ENCODE measurements around the gene MYO3A. TPM values are rescaled to one million over a fixed set of nuclear protein-coding genes. Genes with fewer than 3 reads are reported as not detected.

Gene MYO3A
- total and polyA plus RNA-seq, 2 of the 4 experiments (the other 2 are of a cell fraction) = not detected

- no peaks in the 10 kb centered on the region for H3K27me3 ChIP-seq (ENCODE audit: control insufficient read depth, insufficient read depth, low read length)
- no peak overlapping the region for H4K91ac ChIP-seq (ENCODE audit: insufficient read depth, low read depth, low read length)
- H3K9me1 ChIP-seq (ENCODE audit: insufficient read depth, low read length) = no peaks in the 10 kb centered on the region
- H3K14ac ChIP-seq (replicated peaks; ENCODE audit: low read depth, low read length) = no peak overlapping the region
- H3K56ac ChIP-seq (ENCODE audit: extremely low read depth, insufficient read depth, low read length) = no peak overlapping the region
- no peaks in the 10 kb centered on the region for H3K36me3 ChIP-seq (ENCODE audit: control insufficient read depth, insufficient read depth, low read length)
- H3K4me1 ChIP-seq (ENCODE audit: control insufficient read depth, insufficient read depth, low read length) = no peaks in the 10 kb centered on the region
- peaks cover 14% of the 10 kb centered on the region for H3K9me3 ChIP-seq (ENCODE audit: control insufficient read depth, insufficient read depth, low read length)
- CTCF ChIA-PET = no interaction called here
- in situ Hi-C loops (cut with MboI; ENCODE audit: low sequenced_read_pairs) (no loop called here), intact Hi-C loops (cut with micrococcal nuclease) (no loop called here), dilution Hi-C loops (cut with HindIII; ENCODE audit: low sequenced_read_pairs, unreplicated experiment) (no loop called here)
- no peak overlapping the region for H4K8ac ChIP-seq (ENCODE audit: low read depth in 2 of 2, low read length in 2 of 2)
- no peaks in the 10 kb centered on the region for H4K20me1 ChIP-seq (ENCODE audit: insufficient read depth, low read length)
- no peak overlapping the region for H3K27ac ChIP-seq (ENCODE audit: insufficient read depth, low read length)
- H2BK15ac ChIP-seq (ENCODE audit: low read depth, low read length) = no peak overlapping the region
- no CpG with 5 or more reads among the region's 3 CpGs for WGBS, 2 experiments (ENCODE audit: extremely low coverage in 2 of 2, insufficient read length in 1 of 2)
- no peak overlapping the region for H3K4ac ChIP-seq (ENCODE audit: low read depth, low read length)
- DNase-seq (no peak), ATAC-seq (ENCODE audit: low read depth) (no peak)
- no peak overlapping the region for H3K4me2 ChIP-seq (ENCODE audit: low read depth, low read length)
- H3K79me1 ChIP-seq (ENCODE audit: low read depth in 1 of 2, low read length in 2 of 2) = no peaks in the 10 kb centered on the region
- H2BK20ac ChIP-seq (ENCODE audit: low read depth, low read length) = no peak overlapping the region
- POLR2A ChIA-PET (ENCODE audit: unreplicated experiment) = no interaction called here
- BruUV-seq (replicated peaks) = no TSS peak
- no peak overlapping the region for H2BK5ac ChIP-seq (ENCODE audit: low read depth, low read length, poor library complexity, severe bottlenecking)
- H3K18ac ChIP-seq (ENCODE audit: low read depth, low read length) = no peak overlapping the region
- no peak overlapping the region for H3K23ac ChIP-seq (ENCODE audit: low read depth, low read length)
- H3K4me3 ChIP-seq (ENCODE audit: insufficient read depth, low read depth, low read length) = no peak overlapping the region
- H3K9ac ChIP-seq (ENCODE audit: low read depth, low read length) = no peak overlapping the region
- H2AK9ac ChIP-seq (replicated peaks; ENCODE audit: low read depth, low read length, poor library complexity) = no peak overlapping the region
- no peak overlapping the region for H2AFZ ChIP-seq (replicated peaks; ENCODE audit: low read length, poor library complexity)
- H2AK5ac ChIP-seq (ENCODE audit: low read depth, low read length) = no peak overlapping the region
- H4K5ac ChIP-seq (ENCODE audit: low read depth, low read length) = no peak overlapping the region
- TF ChIP-seq BHLHE40 (IDR thresholded peaks at IDR 0.05; ENCODE audit: low read depth, low read length) = no peak
- TF ChIP-seq CEBPB (IDR thresholded peaks at IDR 0.05; ENCODE audit: low read depth, low read length) = no peak
- TF ChIP-seq RFX5 (IDR thresholded peaks at IDR 0.05; ENCODE audit: low read depth, low read length) = no peak
- TF ChIP-seq, protein P1, sequence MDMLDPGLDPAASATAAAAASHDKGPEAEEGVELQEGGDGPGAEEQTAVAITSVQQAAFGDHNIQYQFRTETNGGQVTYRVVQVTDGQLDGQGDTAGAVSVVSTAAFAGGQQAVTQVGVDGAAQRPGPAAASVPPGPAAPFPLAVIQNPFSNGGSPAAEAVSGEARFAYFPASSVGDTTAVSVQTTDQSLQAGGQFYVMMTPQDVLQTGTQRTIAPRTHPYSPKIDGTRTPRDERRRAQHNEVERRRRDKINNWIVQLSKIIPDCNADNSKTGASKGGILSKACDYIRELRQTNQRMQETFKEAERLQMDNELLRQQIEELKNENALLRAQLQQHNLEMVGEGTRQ (IDR thresholded peaks at IDR 0.05; ENCODE audit: low read depth, low read length) = no peak
- no peak for TF ChIP-seq NFE2L2 (IDR thresholded peaks at IDR 0.05; ENCODE audit: low read depth, low read length)
- no peak for TF ChIP-seq CTCF (conservative IDR thresholded peaks at IDR 0.05; ENCODE audit: low read depth, low read length)
- TF ChIP-seq MXI1 (IDR thresholded peaks at IDR 0.05; ENCODE audit: borderline replicate concordance, low read depth, low read length) = no peak
- TF ChIP-seq SMC3 (IDR thresholded peaks at IDR 0.05; ENCODE audit: low read depth, low read length) = no peak
- no peak for TF ChIP-seq FOS (IDR thresholded peaks at IDR 0.05; ENCODE audit: low read depth, low read length)
- TF ChIP-seq RCOR1 (IDR thresholded peaks at IDR 0.05; ENCODE audit: insufficient replicate concordance, low read length) = no peak
- TF ChIP-seq CHD1 (IDR thresholded peaks at IDR 0.05; ENCODE audit: low read depth, low read length) = no peak
- TF ChIP-seq ELK1 (IDR thresholded peaks at IDR 0.05; ENCODE audit: borderline replicate concordance, low read depth, low read length) = no peak
- no peak for TF ChIP-seq MAFK (IDR thresholded peaks at IDR 0.05; ENCODE audit: low read depth, low read length)
- TF ChIP-seq MAZ (IDR thresholded peaks at IDR 0.05; ENCODE audit: borderline replicate concordance, low read depth, low read length) = no peak
- TF ChIP-seq POLR2A (IDR thresholded peaks at IDR 0.05; ENCODE audit: low read depth, low read length) = no peak
- no peak overlapping the region for H2BK120ac ChIP-seq (ENCODE audit: low read depth, low read length)
Measured at GRCh38 chr10:26085549-26085948, 151.5 kb downstream of the MYO3A start.
